ENCODE measurements around the gene TBC1D13.
"Not testable (repeated sequence)": the region's sequence is repeated elsewhere in the genome, so short reads cannot be mapped to it uniquely, and the experiment has no call there.

TBC1D13 gene

GRCh38 chr9:128836509-128837145, 49.6 kb downstream of the TBC1D13 start:
- no peak overlapping the region for H3K27ac ChIP-seq
- no peak for DNase-seq (ENCODE audit: low read depth, low spot score)

- DNase-seq (ENCODE audit: low read depth, low spot score) = no peak
- H3K27ac ChIP-seq = no peak overlapping the region
Observed at GRCh38 chr9:128838338-128838737, 51.3 kb downstream of the TBC1D13 start.

GRCh38 chr9:128840524-128840923, 53.5 kb downstream of the TBC1D13 start:
- no peak for DNase-seq (ENCODE audit: low read depth, low spot score)

GRCh38 chr9:128841694-128842492, 54.8 kb downstream of the TBC1D13 start:
- no peak for DNase-seq (ENCODE audit: low read depth, low spot score)
- no peak overlapping the region for H3K27ac ChIP-seq

More at GRCh38 chr9:128840524-128840923, 53.5 kb downstream of the TBC1D13 start:
- no peak overlapping the region for H3K27ac ChIP-seq

- not testable (repeated sequence) for H3K27ac ChIP-seq; DNase-seq (ENCODE audit: low read depth, low spot score)
Observed at GRCh38 chr9:128843171-128843570, 56.1 kb downstream of the TBC1D13 start.

- DNase-seq (ENCODE audit: low read depth, low spot score) = peak; percentile 63
- peak overlapping the region; percentile 59 for H3K27ac ChIP-seq
Observed at GRCh38 chr9:128845186-128845931, 58.3 kb downstream of the TBC1D13 start.

GRCh38 chr9:128846680-128847030, 59.6 kb downstream of the TBC1D13 start:
- DNase-seq (ENCODE audit: low read depth, low spot score) = no peak
- H3K27ac ChIP-seq = peak overlapping the region; percentile 59

- no peak overlapping the region for H3K27ac ChIP-seq
- DNase-seq (ENCODE audit: low read depth, low spot score) = no peak
Observed at GRCh38 chr9:128847803-128848202, 60.8 kb downstream of the TBC1D13 start.

GRCh38 chr9:128851024-128851423, 64.0 kb downstream of the TBC1D13 start:
- not testable (repeated sequence) for DNase-seq (ENCODE audit: low read depth, low spot score); H3K27ac ChIP-seq

- not testable (repeated sequence) for DNase-seq (ENCODE audit: low read depth, low spot score); H3K27ac ChIP-seq
Observed at GRCh38 chr9:128851779-128852600, 64.9 kb downstream of the TBC1D13 start.

- not testable (repeated sequence) for DNase-seq (ENCODE audit: low read depth, low spot score); H3K27ac ChIP-seq
Observed at GRCh38 chr9:128852646-128853045, 65.6 kb downstream of the TBC1D13 start.

GRCh38 chr9:128854454-128854853, 67.4 kb downstream of the TBC1D13 start:
- DNase-seq (ENCODE audit: low read depth, low spot score); H3K27ac ChIP-seq: not testable (repeated sequence)

GRCh38 chr9:128858476-128858875, 71.4 kb downstream of the TBC1D13 start:
- DNase-seq (ENCODE audit: low read depth, low spot score) = not testable (repeated sequence)

More at GRCh38 chr9:128858476-128858875, 71.4 kb downstream of the TBC1D13 start:
- not testable (repeated sequence) for H3K27ac ChIP-seq

All from epithelial cell of prostate (primary cell).